ENCODE results near the gene TNNT2.

Gene TNNT2

DNA sequence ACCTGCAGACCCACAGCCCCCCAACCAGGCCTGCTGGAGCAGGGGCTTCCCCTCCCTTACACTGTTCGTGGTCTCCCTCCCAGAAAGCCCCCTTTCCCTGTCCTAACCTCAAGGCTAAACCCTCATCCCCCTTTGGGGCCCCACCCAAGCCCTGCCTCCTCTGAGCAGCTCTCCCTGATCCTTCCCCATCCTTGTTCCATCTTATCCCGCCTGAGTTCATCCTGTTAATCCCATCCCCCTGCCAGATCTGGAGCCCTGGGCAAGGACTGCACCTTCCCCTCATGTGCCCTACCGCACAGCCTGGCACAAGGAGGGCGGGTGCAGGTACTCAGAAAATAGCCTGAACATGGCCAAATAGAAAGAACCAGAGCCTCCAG, 6.9 kb upstream of the TNNT2 start:
- no peak overlapping the region for H3K27ac ChIP-seq (ENCODE audit: low read depth, low read length)
- no peak overlapping the region for H3K9ac ChIP-seq (ENCODE audit: low read length)
- H3K27me3 ChIP-seq (ENCODE audit: control insufficient read depth, insufficient read depth, low read length): no peaks in the 10 kb centered on the region
- H3K4me1 ChIP-seq (ENCODE audit: control insufficient read depth, insufficient read depth, low read length): no peaks in the 10 kb centered on the region
- no peaks in the 10 kb centered on the region for H3K36me3 ChIP-seq (ENCODE audit: control insufficient read depth, insufficient read depth, low read length)
- no peak overlapping the region for H3K4me3 ChIP-seq (ENCODE audit: low read length)

DNA sequence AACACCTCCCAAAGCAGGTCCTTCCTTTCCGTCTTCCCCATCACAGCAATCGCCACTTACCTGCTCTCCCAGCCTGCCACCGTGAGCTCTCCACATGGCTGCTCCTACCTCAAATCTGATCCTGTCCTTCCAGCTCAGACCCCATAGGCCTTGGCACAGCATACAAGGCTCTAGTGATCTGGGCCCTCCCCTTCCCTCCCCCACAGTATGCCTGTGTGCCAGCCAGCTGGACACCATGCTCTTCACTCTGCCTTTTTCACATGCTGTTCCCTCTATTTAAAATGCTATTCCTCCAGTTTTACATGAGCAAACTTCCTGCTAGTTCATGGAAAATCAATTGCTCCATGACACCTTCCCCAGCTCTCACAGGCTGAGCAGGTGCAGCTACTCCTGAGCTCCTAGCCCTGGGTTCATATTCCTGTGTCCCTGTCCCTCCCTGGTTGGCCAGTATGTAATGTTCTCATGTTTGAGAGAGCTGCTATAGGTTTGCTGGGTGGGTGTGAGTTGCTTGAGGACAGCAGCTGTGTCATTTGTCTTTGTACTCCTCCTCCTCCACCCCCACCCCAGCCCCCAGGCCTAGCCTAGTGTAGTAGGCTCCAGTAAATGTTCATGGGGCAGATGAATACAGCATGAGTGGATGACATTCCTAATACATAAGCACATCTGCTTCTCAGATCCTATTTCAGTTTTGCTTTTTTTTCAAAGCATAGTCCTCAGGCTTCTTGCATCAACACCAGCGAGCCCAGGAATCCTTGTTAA, 6.3 kb upstream of the TNNT2 start:
- Histone ChIP-seq H3K27ac (ENCODE audit: low read depth, low read length) (no peak overlapping the region), H3K4me1 (ENCODE audit: control insufficient read depth, insufficient read depth, low read length) (no peaks in the 10 kb centered on the region)

DNA sequence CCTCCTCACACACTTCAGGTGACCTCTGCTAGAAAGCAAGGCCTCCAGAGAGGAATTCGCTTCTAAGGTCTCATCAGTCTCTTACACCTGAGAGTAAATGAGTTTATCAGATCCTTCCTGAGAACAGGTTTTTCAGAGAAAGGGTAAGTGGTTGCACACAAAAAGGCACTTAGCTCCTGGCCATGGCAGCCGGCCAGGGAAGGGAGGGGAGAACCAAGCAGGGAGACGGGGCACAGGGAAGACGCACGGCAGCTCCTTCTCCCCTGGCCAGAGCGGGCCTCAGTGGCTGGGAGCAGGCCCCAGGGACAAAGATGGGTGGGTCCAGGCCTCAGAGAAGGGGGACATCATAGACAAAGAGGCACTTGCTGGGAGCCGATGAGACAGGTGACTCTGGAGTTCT, 3.6 kb upstream of the TNNT2 start:
- no peaks in the 10 kb centered on the region for H3K4me1 ChIP-seq (ENCODE audit: control insufficient read depth, insufficient read depth, low read length)
- no peak overlapping the region for H3K27ac ChIP-seq (ENCODE audit: low read depth, low read length)
- H3K4me3 ChIP-seq (ENCODE audit: low read length): no peak overlapping the region
- no peaks in the 10 kb centered on the region for H3K36me3 ChIP-seq (ENCODE audit: control insufficient read depth, insufficient read depth, low read length)
- H3K27me3 ChIP-seq (ENCODE audit: control insufficient read depth, insufficient read depth, low read length): peaks cover 4% of the 10 kb centered on the region
- H3K9ac ChIP-seq (ENCODE audit: low read length): no peak overlapping the region

More for the DNA sequence above, 6.3 kb upstream of the TNNT2 start:
- Histone ChIP-seq H3K4me3 (ENCODE audit: low read length) (no peak overlapping the region), H3K36me3 (ENCODE audit: control insufficient read depth, insufficient read depth, low read length) (no peaks in the 10 kb centered on the region), H3K9ac (ENCODE audit: low read length) (no peak overlapping the region), H3K27me3 (ENCODE audit: control insufficient read depth, insufficient read depth, low read length) (no peaks in the 10 kb centered on the region)

DNA sequence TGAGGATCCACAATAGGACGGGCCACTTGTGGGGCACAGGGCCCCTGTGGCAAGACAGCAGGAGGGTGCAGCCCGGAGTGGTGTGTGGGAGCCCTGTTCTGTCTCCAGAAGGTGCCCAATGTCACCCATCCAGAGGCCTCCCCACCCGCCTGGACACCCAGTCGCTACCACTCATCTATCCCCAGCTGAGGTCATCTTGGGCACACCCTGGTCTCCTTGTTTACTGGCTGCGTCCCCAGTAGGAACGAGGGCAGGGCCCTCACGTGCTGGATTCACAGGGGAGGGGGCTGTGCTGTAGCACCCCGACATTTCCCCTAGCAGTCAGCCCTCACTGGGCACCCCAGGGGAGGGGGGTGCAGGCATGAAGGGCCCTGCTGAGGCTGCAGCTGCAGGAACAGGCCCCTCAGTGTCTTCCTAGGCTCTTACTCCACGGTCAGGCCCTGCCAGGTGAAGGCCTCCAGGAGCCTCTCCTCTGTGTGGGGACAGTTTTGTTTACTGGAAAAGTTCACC, 2.3 kb upstream of the TNNT2 start:
- Histone ChIP-seq H3K27me3 (ENCODE audit: control insufficient read depth, insufficient read depth, low read length) (peaks cover 4% of the 10 kb centered on the region), H3K9ac (ENCODE audit: low read length) (no peak overlapping the region), H3K27ac (ENCODE audit: low read depth, low read length) (no peak overlapping the region), H3K4me3 (ENCODE audit: low read length) (no peak overlapping the region), H3K36me3 (ENCODE audit: control insufficient read depth, insufficient read depth, low read length) (no peaks in the 10 kb centered on the region), H3K4me1 (ENCODE audit: control insufficient read depth, insufficient read depth, low read length) (no peaks in the 10 kb centered on the region)

DNA sequence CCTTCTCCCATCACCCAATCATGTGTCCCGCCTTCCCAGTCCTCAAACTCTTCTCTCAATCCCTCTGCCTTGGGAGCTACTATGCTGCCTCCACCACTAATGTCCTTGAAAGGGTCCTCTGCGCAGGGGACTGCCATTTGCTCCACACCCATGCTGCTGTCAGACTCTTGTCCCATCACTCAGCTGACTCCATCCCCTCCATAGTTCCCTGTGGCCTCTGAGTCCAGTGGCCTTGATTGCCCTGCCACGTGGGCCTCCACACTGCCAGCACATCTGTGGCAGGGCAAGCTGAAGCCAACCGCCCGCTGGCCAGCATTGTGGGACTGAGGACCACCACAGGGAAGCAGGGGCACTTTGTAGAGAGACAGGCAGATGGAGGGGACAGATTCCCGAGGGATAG, 1.3 kb upstream of the TNNT2 start:
- H3K27me3 ChIP-seq (ENCODE audit: control insufficient read depth, insufficient read depth, low read length): peaks cover 7% of the 10 kb centered on the region
- no peak overlapping the region for H3K9ac ChIP-seq (ENCODE audit: low read length)
- H3K27ac ChIP-seq (ENCODE audit: low read depth, low read length): no peak overlapping the region
- H3K4me3 ChIP-seq (ENCODE audit: low read length): no peak overlapping the region
- H3K36me3 ChIP-seq (ENCODE audit: control insufficient read depth, insufficient read depth, low read length): no peaks in the 10 kb centered on the region
- no peaks in the 10 kb centered on the region for H3K4me1 ChIP-seq (ENCODE audit: control insufficient read depth, insufficient read depth, low read length)

DNA sequence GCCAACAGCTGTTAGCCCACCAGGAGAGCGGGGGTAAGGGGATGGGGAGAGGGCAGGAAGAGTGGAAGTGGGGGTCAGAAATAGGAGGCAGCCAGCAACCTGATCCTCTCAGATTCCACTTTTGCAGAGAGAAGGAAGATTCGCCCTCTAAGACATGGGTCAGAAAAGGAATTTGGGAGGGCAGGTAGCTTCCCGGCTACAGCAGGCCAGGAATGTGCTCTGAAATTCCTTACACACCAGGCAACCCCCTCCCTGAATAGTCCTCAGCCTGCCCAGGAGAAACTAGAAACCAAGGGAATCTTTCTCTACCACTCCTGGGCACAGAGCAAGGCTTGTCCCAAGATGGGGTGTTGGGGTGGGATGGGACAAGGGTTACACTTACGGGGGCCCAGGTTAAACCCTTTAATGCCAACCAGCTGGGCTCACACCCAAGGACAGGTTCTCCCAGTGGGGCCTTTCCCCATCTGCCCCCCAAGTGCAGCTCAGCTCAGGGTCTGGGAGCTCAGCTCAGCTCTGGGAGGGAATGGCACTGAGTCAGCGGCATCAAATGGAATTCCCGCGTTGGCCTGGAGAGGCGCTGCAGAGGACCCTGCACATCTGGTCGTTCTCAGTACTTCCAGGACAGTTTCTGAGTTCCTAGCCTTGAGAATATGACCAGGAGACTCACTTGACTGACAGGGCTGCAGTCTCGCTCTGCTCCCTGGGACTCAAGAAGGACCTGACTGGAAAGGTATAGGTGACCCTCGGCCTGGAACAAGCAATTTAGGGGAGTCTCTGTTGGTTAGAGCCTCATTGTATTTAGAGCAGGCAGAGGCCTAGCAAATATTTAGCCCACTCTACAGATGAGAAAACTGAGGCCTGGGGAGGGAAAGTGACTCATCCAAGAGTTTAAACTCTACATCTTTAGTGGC, 761 bp downstream of the TNNT2 start:
- no peaks in the 10 kb centered on the region for H3K36me3 ChIP-seq (ENCODE audit: control insufficient read depth, insufficient read depth, low read length)
- no peak overlapping the region for H3K4me3 ChIP-seq (ENCODE audit: low read length)
- H3K27ac ChIP-seq (ENCODE audit: low read depth, low read length): no peak overlapping the region
- H3K9ac ChIP-seq (ENCODE audit: low read length): no peak overlapping the region
- no peaks in the 10 kb centered on the region for H3K4me1 ChIP-seq (ENCODE audit: control insufficient read depth, insufficient read depth, low read length)
- H3K27me3 ChIP-seq (ENCODE audit: control insufficient read depth, insufficient read depth, low read length): peaks cover 7% of the 10 kb centered on the region

DNA sequence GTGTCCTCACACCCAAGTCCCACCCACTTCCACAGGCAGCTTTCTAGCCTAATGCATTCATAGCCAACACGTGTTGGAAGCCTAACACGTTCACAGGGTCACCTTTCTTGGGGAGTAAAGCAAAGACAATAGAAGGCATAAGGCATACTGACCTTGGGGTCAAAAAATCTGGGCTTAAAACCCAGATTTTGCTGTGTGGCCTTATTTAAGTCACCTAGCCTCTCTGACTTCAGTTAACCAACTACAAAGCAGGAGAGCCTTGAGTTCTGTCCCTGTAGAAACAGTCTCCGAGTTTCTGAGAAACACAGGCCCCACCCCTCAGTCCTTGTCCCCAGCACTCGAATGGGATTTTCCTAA, 1.4 kb downstream of the TNNT2 start:
- Histone ChIP-seq H3K4me1 (ENCODE audit: control insufficient read depth, insufficient read depth, low read length) (no peaks in the 10 kb centered on the region), H3K9ac (ENCODE audit: low read length) (no peak overlapping the region), H3K27ac (ENCODE audit: low read depth, low read length) (no peak overlapping the region), H3K4me3 (ENCODE audit: low read length) (no peak overlapping the region), H3K36me3 (ENCODE audit: control insufficient read depth, insufficient read depth, low read length) (no peaks in the 10 kb centered on the region), H3K27me3 (ENCODE audit: control insufficient read depth, insufficient read depth, low read length) (peaks cover 7% of the 10 kb centered on the region)

DNA sequence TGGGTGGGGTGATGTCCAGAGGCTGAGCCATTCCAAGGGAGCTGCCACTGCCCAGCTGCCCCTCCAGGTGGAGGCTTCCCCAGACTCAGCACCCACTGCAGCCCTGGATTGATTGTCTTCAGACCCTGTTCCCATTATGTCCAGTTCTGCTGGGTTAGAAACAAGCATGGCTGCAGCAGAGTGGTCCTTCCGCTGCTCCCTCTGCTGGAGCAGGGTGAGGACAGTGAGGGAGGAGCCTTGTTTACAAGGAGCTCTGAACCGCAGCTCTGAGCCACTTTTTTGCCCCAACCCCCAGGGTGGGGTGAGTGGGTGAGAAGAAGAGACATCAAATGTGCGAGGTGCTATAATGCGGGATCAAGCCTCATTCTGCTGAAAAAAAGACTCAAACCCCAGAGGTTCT, 2.3 kb downstream of the TNNT2 start:
- H3K27ac ChIP-seq (ENCODE audit: low read depth, low read length): no peak overlapping the region
- H3K4me3 ChIP-seq (ENCODE audit: low read length): no peak overlapping the region
- H3K9ac ChIP-seq (ENCODE audit: low read length): no peak overlapping the region
- no peaks in the 10 kb centered on the region for H3K4me1 ChIP-seq (ENCODE audit: control insufficient read depth, insufficient read depth, low read length)
- peaks cover 9% of the 10 kb centered on the region for H3K27me3 ChIP-seq (ENCODE audit: control insufficient read depth, insufficient read depth, low read length)
- no peaks in the 10 kb centered on the region for H3K36me3 ChIP-seq (ENCODE audit: control insufficient read depth, insufficient read depth, low read length)

DNA sequence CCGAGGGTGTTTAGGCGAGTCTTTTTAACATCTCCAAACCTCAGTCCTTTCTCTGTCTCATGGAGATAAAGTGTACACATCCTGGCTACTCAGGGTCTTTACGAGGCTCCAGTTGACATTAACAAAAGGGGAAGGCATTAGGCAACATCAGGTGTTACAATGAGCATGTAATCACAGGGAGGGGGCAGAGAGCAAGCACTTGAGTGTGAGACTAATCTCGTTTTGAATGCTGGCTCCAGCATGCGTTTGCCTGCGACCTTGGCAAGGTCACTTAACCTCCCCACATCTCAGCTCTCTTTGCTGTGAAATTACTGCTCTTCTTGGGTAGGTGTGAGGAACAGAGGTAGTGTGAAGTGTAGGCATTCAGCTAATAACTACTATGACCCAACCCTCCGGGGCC, 3.1 kb downstream of the TNNT2 start:
- no peak overlapping the region for H3K9ac ChIP-seq (ENCODE audit: low read length)
- peaks cover 9% of the 10 kb centered on the region for H3K27me3 ChIP-seq (ENCODE audit: control insufficient read depth, insufficient read depth, low read length)
- H3K36me3 ChIP-seq (ENCODE audit: control insufficient read depth, insufficient read depth, low read length): no peaks in the 10 kb centered on the region
- no peak overlapping the region for H3K27ac ChIP-seq (ENCODE audit: low read depth, low read length)
- H3K4me1 ChIP-seq (ENCODE audit: control insufficient read depth, insufficient read depth, low read length): no peaks in the 10 kb centered on the region
- no peak overlapping the region for H3K4me3 ChIP-seq (ENCODE audit: low read length)

DNA sequence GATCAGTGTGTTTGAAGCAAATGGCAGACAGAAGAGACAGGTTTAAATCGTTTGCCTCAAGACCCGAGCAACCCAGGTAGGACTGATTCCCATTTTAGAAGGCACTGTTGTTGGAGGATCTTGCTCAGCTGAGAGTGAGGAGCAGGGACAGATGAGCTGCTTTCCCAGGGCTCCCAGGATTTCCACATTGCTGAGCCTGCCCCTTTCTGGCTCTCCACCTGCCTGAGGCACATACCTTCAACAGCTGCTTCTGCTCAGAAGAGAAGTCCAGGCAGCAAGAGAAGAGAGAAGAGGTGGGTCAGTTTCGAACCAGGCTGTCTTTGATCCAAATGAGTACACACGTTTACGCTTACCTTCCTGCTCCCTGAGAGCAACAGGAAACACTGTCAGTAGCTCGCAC, 5.7 kb downstream of the TNNT2 start:
- H3K36me3 ChIP-seq (ENCODE audit: control insufficient read depth, insufficient read depth, low read length): no peaks in the 10 kb centered on the region

DNA sequence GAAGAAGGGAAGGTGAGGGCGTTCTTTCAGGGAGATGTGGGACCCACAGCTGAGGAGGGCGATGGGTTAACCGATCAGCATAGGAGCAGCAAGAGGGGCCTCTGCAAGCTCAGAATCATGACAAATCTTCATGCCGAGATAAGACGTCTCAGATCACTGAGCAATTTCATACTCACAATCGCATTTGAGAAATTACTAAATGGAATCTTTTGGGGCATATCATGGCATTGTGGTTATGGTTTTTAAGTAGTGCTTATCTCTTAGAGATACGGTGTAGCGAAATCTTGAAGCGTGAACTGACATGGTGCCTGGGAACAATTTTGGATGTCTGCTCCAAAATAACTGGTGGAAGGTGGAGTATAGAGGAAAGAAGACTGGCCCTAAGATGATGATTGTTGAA, 6.2 kb downstream of the TNNT2 start:
- Histone ChIP-seq H3K4me1 (ENCODE audit: control insufficient read depth, insufficient read depth, low read length) (no peaks in the 10 kb centered on the region), H3K36me3 (ENCODE audit: control insufficient read depth, insufficient read depth, low read length) (no peaks in the 10 kb centered on the region), H3K9ac (ENCODE audit: low read length) (no peak overlapping the region), H3K4me3 (ENCODE audit: low read length) (no peak overlapping the region), H3K27ac (ENCODE audit: low read depth, low read length) (no peak overlapping the region), H3K27me3 (ENCODE audit: control insufficient read depth, insufficient read depth, low read length) (peaks cover 5% of the 10 kb centered on the region)

More for the DNA sequence above, 5.7 kb downstream of the TNNT2 start:
- no peak overlapping the region for H3K4me3 ChIP-seq (ENCODE audit: low read length)
- no peak overlapping the region for H3K9ac ChIP-seq (ENCODE audit: low read length)
- H3K4me1 ChIP-seq (ENCODE audit: control insufficient read depth, insufficient read depth, low read length): no peaks in the 10 kb centered on the region
- peaks cover 8% of the 10 kb centered on the region for H3K27me3 ChIP-seq (ENCODE audit: control insufficient read depth, insufficient read depth, low read length)
- H3K27ac ChIP-seq (ENCODE audit: low read depth, low read length): no peak overlapping the region

DNA sequence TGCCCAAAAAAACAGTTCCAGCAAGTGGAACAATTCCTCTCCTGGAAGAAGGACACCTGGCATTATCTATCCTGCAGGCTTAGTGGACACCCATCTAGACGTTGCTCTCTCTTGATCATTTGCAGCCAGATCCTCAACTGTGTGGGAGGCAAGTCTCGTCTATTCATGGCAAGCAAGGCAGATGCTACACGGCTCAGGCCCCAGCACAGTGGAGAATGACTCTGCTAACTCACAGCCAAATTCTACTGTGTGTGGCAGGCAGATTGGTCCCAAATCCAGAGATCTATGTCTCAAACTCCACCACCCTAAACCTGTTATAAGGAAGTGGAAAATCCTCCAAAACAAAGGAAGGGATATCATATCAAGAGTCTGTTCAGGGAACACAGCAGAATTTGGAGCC, 7.0 kb downstream of the TNNT2 start:
- Histone ChIP-seq H3K9ac (ENCODE audit: low read length) (no peak overlapping the region), H3K4me3 (ENCODE audit: low read length) (no peak overlapping the region), H3K27me3 (ENCODE audit: control insufficient read depth, insufficient read depth, low read length) (peaks cover 5% of the 10 kb centered on the region), H3K27ac (ENCODE audit: low read depth, low read length) (no peak overlapping the region), H3K36me3 (ENCODE audit: control insufficient read depth, insufficient read depth, low read length) (no peaks in the 10 kb centered on the region), H3K4me1 (ENCODE audit: control insufficient read depth, insufficient read depth, low read length) (no peaks in the 10 kb centered on the region)
